ENCODE results near the gene EEF2.

GRCh38 chr19:4031420-4031819 is 46.2 kb upstream of the EEF2 start:
- no peak for TF ChIP-seq CTCF (conservative IDR thresholded peaks at IDR 0.05)
- no peak for TF ChIP-seq EZH2 (IDR thresholded peaks at IDR 0.05; ENCODE audit: low read depth)

Measured in PC-9 (cell line).